Activated naive CD4-positive, alpha-beta T cell (primary cell): ENCODE data around the gene CIAPIN1.
"Not testable (repeated sequence)": the region's sequence is repeated elsewhere in the genome, so short reads cannot be mapped to it uniquely, and the experiment has no call there.

Experiments
- DNase-seq, 4 experiments: peaks; one replicate each; lab custom pipeline; 2025; lab: John Stamatoyannopoulos, UW

CIAPIN1 gene

DNA sequence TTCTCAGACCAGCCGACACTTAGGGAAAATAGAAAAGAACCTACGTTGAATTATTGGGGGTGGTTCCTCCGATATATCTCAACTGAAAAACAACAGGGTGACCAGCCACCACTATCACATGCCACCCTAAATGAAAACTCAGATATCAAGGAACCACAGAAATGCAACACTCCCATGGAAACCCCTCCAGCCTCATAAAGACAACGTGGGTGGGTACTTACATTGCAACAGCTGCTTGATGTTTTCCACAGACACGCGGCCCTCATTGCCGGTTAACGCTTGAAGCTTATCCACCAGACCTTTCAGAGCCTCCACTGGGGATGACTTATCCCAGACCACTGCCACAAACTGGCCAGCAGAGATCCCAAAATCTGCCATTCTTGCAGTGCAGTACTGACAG lies 6.6 kb downstream of the CIAPIN1 start:
- not testable (repeated sequence) for DNase-seq

DNA sequence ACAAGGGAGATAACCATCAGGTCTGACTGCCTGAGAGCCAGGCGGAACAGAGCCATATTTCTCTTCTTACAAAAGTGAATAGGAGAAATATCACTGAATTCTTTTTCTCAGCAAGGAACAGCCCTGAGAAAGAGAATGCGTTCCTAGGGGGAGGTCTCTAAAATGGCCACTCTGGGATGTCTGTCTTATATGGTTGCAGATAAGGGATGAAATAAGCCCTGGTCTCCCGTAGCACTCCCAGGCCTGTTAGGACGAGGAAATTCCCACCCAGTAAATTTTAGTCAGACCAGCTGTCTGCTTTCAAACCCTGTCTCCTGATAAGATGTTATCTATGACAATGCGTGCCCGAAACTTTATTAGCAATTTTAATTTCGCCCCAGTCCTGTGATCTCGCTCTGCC lies 7.2 kb downstream of the CIAPIN1 start:
- DNase-seq, result not testable (repeated sequence)

DNA sequence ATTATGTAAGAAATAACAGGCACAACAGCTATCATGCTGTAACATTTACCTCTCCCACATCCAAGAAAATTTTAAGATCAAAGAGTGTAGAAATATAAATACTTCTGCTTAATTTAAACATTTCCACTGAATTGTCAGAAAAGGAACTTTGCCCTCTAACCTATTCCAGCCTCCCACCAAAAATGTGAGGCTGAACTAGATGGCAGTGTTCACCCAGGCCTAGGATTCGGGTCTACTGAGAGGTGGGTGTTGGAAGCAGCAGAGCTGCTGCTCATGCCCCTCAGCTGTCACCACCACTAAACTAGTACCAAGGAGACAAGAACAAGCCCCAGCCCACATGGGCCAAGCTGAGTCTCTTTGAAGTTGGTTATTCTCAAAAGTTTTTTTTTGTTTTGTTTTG lies 11.3 kb downstream of the CIAPIN1 start:
- DNase-seq, result no peak

DNA sequence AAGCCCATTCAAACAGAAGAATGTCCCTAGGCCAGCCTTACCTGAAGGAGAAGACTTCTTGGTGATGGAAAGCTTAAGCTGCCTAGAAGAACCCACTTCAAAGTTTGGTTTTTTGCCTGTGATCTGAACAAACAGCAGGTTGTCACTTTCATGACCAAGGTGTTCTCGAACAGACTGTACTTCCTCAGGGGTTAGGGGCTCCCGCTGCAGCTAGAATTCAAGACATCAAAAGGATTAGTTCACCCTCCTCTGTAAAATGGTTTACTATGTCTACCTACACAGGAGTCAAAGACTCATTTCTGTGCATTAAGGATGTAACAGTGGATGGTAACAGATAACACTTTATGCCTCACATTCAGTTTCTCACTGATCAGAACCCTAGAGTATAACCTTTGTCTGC lies 13.2 kb downstream of the CIAPIN1 start:
- no peak for DNase-seq

DNA sequence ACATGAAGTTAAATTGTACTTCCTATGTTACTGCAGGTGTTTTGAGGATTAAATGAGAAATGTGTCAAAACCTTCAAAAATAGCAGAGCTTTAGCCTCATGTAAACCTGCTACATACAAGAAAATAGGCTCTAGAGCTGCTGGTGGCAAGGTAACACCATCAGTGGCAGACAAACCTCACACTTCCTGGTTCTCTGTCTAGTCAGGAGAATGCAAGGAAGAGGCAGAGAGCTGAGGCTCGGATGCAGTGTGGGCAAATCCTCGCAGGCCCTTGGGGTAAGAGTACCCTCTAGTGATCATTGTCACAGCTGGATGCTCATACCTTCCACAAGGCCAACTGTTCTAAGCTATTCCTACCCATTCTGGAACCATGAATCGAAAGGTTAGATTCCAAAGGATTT lies 14.2 kb downstream of the CIAPIN1 start:
- DNase-seq, result no peak

DNA sequence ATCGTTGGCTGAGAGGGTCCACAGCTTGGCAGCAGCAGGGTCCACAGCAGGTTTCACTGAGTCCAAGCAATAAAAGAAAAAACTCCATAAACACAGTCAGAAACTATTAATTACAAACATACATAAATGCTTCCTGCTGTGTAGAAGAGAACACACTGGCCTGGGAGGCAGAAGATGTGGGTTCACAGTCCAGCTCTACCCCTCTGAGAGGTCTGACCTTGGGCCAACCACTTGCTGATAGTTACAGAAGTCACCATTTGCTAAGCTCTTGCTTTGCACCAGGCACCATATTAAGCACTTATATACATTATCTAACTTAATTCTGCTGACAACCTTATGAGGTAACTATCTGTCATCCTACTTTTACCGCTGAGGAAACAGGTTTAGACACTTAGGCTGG lies 14.7 kb downstream of the CIAPIN1 start:
- no peak for DNase-seq

DNA sequence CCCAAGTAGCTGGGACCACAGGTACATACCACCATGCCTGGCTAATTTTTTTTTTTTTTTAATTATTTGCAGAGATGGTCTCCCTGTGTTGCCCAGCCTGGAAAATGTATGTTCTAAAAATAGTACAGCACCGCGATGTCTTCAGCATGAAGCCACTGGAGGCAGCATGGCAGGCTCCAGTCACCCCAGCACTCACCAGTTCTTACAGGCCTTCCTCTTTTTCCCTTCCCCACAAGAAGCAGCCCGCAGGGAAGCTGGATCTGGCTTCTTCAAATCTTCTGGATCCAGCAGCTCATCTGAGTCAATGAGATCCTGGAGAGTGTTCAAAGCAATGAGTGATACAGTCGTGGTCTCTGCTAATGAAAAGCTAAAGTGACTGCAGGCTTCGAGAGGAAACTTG lies 16.2 kb downstream of the CIAPIN1 start:
- no peak for DNase-seq

DNA sequence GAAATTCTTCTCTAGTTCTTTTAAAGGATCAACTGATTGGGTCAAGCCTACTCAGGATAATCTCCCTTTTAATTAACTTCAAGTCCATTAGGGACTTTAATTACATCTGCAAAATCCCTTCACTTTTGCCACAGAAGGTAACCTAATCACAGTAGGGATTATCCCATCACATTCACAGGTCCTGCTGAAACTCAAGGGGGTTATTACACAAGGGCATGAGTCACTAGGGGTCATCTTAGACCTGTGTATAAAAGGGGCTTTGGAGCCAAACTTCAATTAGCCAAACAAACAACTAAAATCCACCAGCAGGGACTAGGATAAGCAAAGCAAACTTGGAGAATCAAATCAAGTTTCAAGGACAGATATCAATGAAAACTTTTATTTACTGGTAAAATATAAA lies 19.4 kb downstream of the CIAPIN1 start:
- DNase-seq, result no peak

DNA sequence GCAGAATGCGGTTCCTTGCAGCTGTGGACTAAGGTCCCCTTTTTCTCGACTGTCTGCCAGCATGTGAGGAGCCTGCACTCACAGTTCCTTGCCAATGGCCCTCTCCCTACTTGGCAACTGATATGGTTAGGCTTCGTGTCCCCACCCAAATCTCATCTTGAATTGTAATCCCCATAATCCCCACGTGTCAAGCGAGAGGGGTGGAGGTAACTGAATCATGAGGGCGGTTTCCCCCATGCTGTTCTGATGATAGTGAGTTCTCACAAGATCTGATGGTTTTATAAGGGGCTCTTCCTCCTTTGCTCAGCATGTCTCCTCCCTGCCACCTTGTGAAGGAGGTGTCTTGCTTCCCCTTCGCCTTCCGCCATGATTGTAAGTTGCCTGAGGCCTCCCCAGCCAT lies 19.9 kb downstream of the CIAPIN1 start:
- no peak for DNase-seq

DNA sequence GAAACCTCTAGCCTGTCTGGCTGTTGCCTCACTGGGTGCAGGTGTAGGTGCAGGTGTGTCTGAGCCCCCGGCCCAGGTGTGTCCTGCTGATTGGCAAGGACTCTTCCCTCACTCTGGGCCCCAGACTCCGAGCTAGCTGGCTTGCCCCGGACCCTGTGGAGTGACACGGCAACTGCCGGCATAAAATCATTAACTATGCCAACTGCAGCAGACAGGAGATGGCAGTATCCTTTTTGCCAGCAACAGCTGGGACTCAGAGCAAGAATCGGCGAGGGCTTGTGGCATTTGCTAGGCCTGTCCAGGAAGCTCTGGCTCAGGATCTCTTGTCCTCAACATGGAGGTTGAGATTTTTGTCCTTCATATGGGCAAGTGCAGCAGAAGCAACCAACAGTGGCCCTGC lies 20.8 kb downstream of the CIAPIN1 start:
- DNase-seq, result no peak

DNA sequence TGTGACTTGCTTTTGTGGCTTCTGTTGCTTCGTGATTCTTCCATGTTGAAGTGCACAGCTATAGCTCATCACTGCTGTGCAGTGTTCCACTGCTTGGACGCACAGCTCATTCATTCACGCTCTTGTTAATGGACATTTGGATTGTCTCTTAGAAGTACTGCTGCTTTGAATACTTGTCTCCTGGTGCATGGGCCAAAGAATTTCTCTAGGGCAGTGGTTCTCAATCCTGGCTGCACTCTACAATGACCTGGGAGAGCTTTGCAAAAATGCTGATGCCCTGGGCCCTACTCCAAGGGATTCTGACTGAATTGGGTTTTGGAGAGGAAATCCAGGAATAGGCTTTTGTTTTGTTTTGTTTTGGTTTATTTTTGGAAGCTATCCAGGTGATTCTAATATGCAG lies 22.6 kb downstream of the CIAPIN1 start:
- DNase-seq, result no peak

DNA sequence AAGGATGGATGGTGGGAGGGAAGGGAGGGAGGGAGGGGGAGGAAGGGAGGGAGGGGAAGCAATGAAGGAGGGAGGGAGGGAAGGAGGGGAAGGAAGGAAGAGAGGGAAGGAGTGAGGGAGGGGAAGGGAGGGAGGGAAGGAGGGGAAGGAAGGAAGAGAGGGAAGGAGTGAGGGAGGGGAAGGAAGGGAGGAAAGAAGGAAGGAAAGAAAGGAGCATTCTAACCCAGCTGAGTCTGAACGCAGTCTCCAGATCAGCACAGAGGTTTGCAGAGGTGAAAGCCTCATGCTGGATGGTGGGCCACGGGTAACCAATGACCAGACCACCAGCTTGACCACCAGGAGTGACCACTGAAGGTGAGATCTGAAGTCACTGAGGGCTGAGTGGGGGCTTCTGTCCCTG lies 24.0 kb downstream of the CIAPIN1 start:
- no peak for DNase-seq

DNA sequence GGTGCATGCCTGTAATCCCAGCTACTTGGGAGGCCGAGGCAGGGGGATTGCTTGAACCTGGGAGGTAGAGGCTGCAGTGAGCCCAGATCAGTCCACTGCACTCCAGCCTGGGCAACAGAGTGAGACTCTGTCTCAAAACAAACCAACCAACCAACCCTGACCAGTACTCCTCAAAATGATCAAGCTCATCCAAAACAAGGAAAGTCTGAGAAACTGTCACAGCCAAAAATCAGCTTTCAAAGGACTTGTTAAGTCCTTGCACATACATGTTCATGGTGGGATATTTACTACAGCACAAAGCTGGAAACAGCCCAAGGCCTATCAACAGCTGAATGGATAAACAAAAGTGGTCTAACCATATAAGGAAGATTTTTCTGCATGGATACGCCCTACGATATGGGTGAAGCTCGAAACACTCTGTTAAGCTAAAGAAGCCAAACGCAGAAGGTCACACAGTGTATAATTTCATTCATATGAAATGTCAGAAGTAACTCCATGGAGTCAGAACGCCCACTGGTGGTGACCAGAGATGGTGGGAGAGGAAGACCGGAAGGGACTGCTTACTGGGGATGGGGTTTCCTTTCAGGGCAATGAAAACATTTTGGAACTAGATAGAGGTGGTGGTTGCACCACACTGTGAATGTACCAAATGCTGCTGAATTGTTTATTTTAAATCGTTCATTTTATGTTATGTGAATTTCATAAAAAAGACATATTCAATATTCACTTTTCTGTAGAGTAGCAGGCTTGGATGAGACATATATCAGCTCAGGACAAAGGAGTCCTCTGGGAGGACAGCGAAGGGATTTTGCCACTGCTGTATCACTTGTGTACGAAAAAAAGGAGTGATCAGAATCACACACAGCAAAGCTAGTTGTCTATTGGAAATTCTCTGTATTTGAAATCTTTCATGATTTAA lies 24.9 kb downstream of the CIAPIN1 start:
- no peak for DNase-seq

DNA sequence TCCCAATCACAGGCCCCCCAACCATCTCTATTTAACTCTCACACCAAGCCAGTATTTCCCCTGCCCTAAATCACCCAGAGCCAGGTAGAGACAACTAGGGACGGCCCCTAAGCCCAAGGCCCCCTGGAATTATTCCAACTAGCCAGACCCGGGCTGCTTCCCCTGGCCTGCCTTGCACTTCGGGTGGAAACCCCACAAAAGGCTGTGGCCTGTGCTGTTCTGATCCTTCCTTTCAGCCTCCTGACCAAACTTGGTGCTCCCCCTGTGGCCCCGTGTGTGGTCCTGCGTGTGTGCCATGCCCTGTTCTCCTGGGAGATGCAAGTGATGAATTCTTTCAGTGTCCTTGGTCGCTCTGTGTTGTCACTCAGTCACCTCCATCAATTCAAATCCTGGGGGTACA lies 27.7 kb downstream of the CIAPIN1 start:
- DNase-seq, result no peak

DNA sequence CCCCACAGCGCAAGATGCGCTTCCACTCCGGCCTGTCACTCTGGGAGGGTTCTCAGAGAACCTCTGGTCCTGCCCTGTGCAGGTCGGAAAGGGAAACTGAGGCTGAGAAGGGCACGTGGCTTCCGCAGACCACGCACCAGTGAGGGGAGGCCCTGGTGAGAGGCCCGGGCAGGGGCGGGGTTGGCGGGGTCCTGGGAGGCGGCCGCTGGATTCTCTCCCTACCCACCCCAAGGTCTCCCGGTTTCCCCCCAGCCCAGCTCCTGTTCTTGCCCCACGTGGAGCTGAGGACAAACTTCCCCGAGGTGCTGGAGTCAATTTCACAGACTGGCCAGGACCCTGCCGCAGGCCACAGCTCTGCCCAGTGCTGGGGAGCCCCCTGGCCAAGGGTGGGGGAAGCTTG lies 31.1 kb downstream of the CIAPIN1 start:
- no peak for DNase-seq

DNA sequence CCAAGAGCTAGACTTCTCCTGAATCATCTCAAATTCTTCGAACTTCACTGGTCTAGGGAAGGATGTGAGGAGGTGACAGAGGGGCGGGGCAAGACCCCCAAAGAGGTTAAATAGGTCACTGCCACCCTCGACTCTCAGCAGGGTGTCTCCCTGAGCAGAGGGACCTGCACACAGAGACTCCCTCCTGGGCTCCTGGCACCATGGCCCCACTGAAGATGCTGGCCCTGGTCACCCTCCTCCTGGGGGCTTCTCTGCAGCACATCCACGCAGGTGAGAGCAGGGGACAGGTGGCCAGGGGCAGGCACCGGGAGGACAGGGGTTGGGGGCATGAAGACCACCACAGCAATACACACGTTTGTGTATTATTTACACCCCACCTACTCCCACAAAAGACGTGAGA lies 33.5 kb downstream of the CIAPIN1 start:
- no peak for DNase-seq

DNA sequence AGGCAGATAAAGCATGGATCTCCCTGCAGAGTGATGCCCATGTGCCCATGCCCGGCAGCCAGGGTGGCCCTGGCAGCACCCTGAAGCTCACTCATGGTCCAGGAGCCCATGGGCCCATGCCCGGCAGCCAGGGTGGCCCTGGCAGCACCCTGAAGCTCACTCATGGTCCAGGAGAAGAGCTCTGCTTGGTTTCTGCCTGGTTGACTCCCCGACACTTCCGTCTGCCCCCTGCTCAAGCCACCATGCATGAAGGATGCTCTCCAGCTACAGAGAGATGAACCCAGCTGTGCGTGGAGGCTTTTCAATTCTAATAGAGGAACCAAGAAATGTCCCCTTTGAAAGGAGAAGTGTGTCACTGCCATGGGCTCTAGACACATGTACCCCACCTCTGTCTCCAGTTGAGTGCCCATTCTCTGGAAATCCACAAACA lies 33.9 kb downstream of the CIAPIN1 start:
- DNase-seq, result no peak

DNA sequence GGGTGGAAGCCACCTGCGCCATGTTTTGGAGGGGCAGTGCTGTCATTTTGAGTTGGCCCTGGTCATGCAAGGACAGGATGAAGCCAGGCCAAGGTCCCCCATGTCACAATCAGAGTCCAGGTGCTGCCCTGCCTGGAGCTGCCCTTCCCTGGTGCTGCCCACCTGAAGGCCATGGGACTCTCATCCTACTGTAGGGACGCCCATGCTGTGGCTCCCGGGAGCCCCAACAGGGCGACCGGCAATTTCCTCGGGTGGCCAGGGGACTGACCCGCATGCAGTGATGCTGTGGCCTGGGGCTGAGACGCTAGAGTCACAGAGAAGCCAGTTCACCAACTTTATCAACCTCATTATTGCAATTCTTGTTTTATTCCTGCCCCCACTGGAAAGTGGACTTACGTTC lies 34.6 kb downstream of the CIAPIN1 start:
- no peak for DNase-seq

DNA sequence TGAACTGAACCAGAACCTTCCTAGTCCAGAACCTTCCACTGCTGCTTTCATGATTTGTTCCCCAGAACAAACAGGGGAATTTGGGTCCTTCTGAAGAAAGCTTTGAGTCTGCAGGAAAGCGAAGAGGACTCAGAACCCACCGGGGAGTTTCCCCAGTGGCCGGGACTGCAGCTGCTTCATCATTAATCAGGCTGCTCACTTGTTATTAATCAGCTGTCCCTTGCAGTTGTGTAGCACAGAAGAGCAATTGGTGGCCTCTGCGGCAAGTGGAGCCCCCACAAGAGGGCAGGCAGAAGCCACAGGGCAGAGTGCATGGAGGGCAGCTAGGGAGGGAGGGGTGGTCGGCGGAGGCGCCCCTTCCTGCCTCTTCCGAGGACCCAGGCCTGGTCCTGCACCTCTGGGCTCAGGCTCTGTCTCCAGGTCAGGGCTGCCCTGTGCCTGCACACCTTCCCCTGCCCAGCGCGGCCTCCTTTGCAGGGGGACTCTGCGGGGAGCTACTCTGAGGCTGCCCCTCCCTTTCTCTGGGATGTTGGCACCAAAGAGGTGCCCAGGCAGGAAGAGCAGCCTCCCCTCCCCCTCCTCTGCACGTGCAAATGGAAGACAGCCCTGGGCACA lies 35.7 kb downstream of the CIAPIN1 start:
- DNase-seq, result no peak

DNA sequence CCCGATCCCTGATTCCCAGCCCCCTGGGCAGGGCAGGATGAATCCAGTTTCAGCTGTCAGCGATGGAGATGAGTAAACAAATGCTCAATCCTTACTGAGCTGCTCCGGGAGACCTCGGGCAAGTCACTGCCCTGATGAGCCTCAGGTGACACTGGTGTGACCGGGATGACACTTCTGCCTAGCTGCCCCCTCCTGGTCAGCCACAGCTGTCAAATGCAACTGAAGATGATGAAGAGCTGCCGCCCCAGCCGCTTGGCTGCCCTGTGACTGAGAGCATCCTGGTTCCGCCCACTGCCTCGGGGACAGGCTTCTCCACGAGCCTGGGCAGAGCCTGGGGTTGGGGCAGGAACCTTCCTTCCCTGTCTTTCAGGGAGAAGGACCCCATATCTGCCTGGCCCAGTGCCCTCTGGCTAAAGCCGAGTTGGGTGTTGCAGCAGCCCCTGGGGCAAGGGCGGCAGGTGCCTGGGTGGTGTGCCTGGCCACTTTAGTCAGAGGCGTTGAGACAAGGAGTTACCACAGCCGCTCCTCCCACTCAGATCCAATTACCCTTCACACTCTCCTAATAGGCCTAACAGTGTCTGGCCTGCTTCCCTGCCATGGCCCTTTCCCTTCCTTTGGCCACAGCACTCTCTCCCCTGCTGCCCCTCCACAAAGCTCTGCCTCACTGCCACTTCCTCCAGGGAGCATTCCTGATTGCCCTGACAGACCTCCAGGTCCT lies 37.2 kb downstream of the CIAPIN1 start:
- no peak for DNase-seq

DNA sequence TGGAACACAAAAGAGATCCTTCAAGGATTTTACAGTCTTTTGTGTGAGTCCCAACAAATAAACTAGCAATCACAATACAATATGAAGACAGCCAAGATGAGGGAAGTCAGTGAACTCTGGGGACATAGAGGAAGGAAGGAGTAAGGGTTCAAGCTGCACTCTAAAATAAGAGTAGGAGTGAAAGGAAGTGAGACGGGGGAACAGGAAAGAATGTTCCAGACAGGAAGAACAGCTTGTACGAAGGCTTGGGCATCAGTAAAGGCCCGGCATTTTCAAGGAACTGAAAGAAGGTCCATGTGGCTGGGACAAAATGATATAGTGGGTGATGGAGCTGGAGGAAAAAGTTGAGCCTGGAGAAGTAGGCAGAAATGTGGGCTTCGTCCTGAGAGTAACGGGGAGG lies 38.1 kb downstream of the CIAPIN1 start:
- DNase-seq, result no peak

DNA sequence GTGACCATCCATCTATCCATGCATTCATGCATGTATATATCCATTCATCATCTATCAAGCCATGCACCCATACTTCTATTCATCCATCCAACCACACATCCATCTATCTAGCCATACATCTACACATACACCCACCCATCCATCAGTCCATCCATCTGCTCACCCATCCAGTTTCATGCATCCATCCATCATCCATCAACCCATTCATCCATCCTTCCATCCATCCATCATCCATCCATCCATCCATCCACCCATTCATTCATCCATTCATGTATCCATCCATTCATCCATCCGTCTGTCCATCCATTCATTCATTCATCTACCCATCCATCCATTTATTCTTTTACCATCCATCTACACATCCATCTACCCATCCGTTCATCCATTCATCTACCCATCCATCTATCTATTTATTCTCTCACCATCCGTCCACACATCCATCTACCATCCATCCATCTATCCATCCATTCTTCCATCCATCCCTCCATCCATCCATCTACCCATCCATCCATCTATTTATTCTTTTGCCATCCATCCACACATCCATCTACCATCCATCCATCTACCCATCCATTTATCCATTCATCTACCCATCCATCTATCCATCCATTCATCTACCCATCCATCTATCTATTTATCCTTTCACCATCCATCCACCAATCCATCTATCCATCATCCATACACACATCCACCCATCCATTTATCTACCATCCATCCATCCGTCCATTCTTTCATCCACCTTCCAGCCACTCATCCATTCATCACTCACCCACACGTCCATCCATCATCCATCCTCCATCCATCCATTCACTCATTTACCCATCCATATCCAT lies 39.4 kb downstream of the CIAPIN1 start:
- DNase-seq, result no peak
